Glomerular visceral epithelial cell (primary cell): ENCODE measurements around the gene TKT.
A peak's percentile ranks its signal among the peaks of the same experiment; 100 is the strongest.

Experiments
- DNase-seq: peaks from one replicate; pipeline ENCODE4 v3.0.0-alpha.2; 2016; ENCODE audit errors: extremely low spot score

Gene TKT

GRCh38 chr3:53225651-53226050, 30.2 kb downstream of the TKT start:
- no peak for DNase-seq

DNA sequence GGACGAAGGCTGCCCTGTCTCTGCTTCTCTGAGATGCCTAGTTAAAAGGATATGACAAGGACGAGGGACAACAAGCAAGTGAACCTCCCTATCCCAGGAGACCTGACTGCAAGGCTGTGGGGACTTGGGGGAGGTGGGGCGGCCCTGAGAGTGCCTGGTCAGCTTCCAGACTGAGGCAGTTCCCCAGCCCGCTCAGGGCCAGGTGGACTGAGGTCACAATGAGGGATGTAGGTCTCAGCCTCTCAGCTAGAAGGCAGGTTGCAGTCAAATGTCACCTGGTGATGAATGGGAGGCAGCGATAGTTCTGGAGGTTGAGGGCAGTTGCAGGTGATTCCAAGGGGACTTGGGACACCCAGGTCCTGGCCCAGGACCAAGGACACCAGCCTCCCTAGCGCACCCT, 30.6 kb downstream of the TKT start:
- DNase-seq, result no peak

DNA sequence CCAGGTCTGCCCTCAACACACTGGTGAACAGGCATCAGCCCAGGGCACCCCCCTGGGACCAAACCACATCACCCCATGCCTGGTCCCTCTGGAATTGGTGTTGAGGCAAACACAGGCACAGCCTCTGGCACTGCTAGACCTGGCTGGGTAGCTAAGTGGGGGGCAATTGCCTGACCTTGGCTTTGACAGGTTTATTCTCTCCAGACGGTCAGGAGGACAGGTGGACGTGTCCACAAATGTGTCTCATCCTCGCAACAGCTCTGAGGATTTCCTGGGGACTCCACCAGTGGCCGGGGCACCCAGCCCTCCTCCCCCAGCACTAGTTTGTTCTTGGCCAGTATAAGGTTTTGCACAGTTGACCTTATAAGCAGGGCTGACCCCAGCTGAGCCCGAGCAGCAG, 31.3 kb downstream of the TKT start:
- no peak for DNase-seq

DNA sequence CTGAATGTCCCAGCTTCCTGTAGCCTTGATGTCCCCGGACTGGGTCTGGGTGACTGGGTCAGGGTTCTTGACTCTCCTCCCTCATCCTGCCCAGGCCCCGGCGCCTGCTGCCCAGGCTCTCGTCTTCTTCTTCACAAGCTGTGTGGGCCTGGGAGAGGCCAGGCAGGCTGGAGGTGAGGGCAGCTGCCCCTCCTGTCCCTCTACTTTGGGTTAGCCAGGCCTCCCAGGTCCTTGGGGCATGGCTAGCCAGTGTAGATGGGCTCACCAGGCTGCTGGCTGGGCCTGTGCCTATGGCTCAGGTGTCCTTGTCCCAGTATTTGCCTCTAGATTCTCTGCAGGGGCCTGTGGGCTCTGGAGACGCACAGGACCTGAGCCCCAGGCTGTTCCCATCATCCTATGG, 31.8 kb downstream of the TKT start:
- no peak for DNase-seq

GRCh38 chr3:53223541-53223966, 32.3 kb downstream of the TKT start:
- DNase-seq, result no peak

- DNase-seq, result no peak
Measured at GRCh38 chr3:53223025-53223424, 32.8 kb downstream of the TKT start.

- DNase-seq, result no peak
Measured at GRCh38 chr3:53222183-53222901, 33.5 kb downstream of the TKT start.

DNA sequence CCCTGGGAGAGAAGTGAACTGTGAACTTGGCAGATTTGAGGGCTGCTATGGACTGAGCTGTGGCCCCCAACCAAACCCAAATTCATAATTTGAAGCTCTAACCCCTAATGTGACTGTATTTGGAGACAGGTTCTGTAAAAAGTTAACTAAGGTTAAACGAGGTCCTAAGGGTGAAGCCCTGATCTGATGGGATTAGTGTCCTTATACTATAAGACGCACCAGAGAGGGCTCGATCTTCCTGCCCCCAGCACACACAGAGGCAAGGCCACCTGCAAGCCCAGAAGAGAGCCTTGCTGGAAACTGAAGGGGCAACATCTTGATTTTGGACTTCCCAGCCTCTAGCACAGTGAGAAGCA, 34.0 kb downstream of the TKT start:
- DNase-seq, result no peak

- DNase-seq, result no peak
Measured at GRCh38 chr3:53221345-53221744, 34.5 kb downstream of the TKT start.

DNA sequence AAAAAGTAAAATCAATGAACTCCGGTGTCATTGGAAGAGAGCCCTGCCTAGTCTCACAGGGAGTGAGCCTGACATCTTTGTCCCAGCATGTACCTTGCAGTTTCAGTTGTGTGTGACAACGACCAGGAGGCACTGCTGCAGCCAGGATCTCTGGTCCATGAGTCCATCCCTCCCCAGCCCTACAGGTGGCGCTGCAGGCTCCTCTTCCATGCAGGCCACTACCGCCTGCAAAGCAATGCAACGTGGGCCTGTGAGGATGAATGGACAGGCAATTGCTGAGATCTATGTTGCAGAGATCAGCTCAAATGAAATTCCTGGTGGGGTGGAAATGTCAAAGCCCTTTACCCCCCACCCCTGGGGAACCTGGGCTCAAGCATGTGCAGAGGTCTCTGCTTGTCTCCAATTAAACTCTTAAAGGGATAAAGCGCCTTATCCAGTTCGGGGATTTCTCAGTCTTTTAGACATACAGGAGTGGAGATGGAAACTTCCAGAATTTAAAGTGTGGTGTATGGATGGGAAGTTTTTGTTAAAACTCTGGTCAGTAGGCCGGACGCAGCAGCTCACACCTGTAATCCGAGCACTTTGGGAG, 35.8 kb downstream of the TKT start:
- DNase-seq, result peak; percentile 84

- no peak for DNase-seq
Measured at GRCh38 chr3:53218131-53218530, 37.7 kb downstream of the TKT start.

GRCh38 chr3:53217175-53217574, 38.6 kb downstream of the TKT start:
- DNase-seq, result no peak

- no peak for DNase-seq
Measured at GRCh38 chr3:53216723-53217122, 39.1 kb downstream of the TKT start.

DNA sequence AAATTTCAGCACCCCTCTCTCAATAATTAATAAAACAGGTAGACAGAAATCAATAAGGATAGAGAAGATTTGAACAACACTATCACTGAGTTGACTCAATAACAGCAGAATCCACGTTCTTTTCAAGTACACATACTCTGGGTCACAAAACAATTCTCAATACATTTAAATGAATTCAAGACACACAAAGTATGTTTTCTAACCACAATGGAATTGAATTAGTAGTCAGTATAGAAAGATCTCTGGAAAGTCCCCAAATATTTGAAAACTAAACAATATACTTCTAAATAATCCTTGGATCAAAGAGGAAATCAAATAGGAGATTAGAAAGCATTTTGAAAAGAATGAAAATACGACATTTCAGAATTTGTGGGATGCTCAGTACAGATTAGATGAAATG, 40.0 kb downstream of the TKT start:
- DNase-seq, result no peak

GRCh38 chr3:53213276-53213675, 42.5 kb downstream of the TKT start:
- no peak for DNase-seq

GRCh38 chr3:53211706-53212702, 43.8 kb downstream of the TKT start:
- no peak for DNase-seq

GRCh38 chr3:53202331-53203015, 53.3 kb downstream of the TKT start:
- DNase-seq, result no peak

- no peak for DNase-seq
Measured at GRCh38 chr3:53200501-53201498, 55.0 kb downstream of the TKT start.

DNA sequence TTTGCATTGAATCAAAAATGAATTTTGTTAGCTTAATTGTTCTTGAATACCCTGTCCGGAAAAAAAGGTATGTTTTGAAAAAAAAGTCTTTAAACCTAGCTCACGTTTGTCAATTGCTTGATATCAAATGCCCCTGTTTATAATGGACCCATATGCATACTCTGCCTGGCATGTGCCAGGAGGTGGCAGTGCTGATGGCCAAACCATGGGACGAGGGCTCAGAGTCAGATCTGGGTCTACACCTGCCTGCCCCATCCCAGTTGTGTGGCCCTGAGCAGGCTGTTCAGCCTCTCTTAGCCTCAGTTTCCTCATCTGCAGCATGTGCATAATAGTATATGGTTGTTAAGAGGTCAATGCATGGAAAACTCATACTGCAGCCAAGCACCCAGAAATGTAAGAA, 56.0 kb downstream of the TKT start:
- DNase-seq, result no peak

- no peak for DNase-seq
Measured at GRCh38 chr3:53198996-53199395, 56.8 kb downstream of the TKT start.
